ENCODE results near the gene MRPL49. TPM values are rescaled to one million over a fixed set of nuclear protein-coding genes. Genes with fewer than 3 reads are reported as not detected.

MRPL49 gene
- total and polyA plus RNA-seq, 2 experiments from 2014 or later, result 27.7 to 61.9 TPM

GRCh38 chr11:65156256-65156655 is 34.1 kb downstream of the MRPL49 start:
- no peaks in the 10 kb centered on the region for H4K20me1 ChIP-seq (replicated peaks; ENCODE audit: insufficient read depth)
- no peak overlapping the region for H3K4me2 ChIP-seq
- TF ChIP-seq ZNF114 (CRISPR knock-in tag; IDR thresholded peaks at IDR 0.05) (no peak), ETS1 (IDR thresholded peaks at IDR 0.05) (no peak), REST (IDR thresholded peaks at IDR 0.05; ENCODE audit: unreplicated experiment) (no peak), CREB1 (CRISPR knock-in tag; IDR thresholded peaks at IDR 0.05; ENCODE audit: low read depth) (no peak), EZH2phosphoT487 (IDR thresholded peaks at IDR 0.05; ENCODE audit: unreplicated experiment) (no peak), EZH2 (IDR thresholded peaks at IDR 0.05; ENCODE audit: low read depth, unreplicated experiment) (no peak), STAT1 (IDR thresholded peaks at IDR 0.05; ENCODE audit: unreplicated experiment) (no peak), JUNB (IDR thresholded peaks at IDR 0.05; ENCODE audit: unreplicated experiment) (no peak), ZNF331 (CRISPR knock-in tag; IDR thresholded peaks at IDR 0.05; ENCODE audit: low read depth) (no peak), ZNF462 (CRISPR knock-in tag; IDR thresholded peaks at IDR 0.05) (no peak)
- no peaks in the 10 kb centered on the region for H3K79me2 ChIP-seq (replicated peaks; ENCODE audit: insufficient read depth)
- Mint-ChIP-seq H3K36me3 (ENCODE audit: low read depth) (no peaks in the 10 kb centered on the region; the same call in 2 of the 3 replicates), H3K9me3 (no peaks in the 10 kb centered on the region), H3K4me1 (no peaks in the 10 kb centered on the region), H3K27ac (no peak overlapping the region), H3K4me3 (no peak overlapping the region), H3K27me3 (ENCODE audit: insufficient read depth, low read depth, poor library complexity) (peaks cover 3% of the 10 kb centered on the region)
- DNase-seq (ENCODE audit: low spot score) (no peak), ATAC-seq (no peak)
- no peak overlapping the region for H3K4me3 ChIP-seq
- H3F3A ChIP-seq (replicated peaks; ENCODE audit: low read depth), result no peaks in the 10 kb centered on the region
- no peak overlapping the region for H2AFZ ChIP-seq
- H3K27ac ChIP-seq (ENCODE audit: low read depth), result no peak overlapping the region
- no peaks in the 10 kb centered on the region for H3K36me3 ChIP-seq (ENCODE audit: insufficient read depth)
- H3K9me2 ChIP-seq (ENCODE audit: insufficient read depth), result no peaks in the 10 kb centered on the region
- no peaks in the 10 kb centered on the region for H3K4me1 ChIP-seq (ENCODE audit: insufficient read depth)
- H3K27me3 ChIP-seq (ENCODE audit: insufficient read depth), result no peaks in the 10 kb centered on the region
